Large intestine (tissue), 12 donors: ENCODE measurements around the gene PTTG1IP2. TPM values are rescaled to one million over a fixed set of nuclear protein-coding genes. Genes with fewer than 3 reads are reported as not detected.

Experiments used
- DNase-seq, 2 donors: peaks; one replicate each; pipeline versions ENCODE4 v3.0.0 to v3.0.0-alpha.2; 2013
- H3K27ac ChIP-seq: one replicate; pipeline ENCODE4 v1.5.1; 2013; ENCODE audit warnings: low read length
- H3K27me3 ChIP-seq: 2 replicates; pipeline ENCODE4 v1.6.1; 2013; ENCODE audit warnings: low read length; ENCODE audit not compliant: control insufficient read depth, insufficient read depth
- H3K36me3 ChIP-seq: 2 replicates; pipeline ENCODE4 v1.6.1; 2013; ENCODE audit warnings: low read length; ENCODE audit not compliant: control insufficient read depth, insufficient read depth
- H3K4me1 ChIP-seq: one replicate; pipeline ENCODE4 v1.6.1; 2013; ENCODE audit warnings: low read length; ENCODE audit not compliant: control insufficient read depth, insufficient read depth
- H3K4me3 ChIP-seq: one replicate; pipeline ENCODE4 v1.5.1; 2013; ENCODE audit warnings: low read length
- H3K9me3 ChIP-seq: one replicate; pipeline ENCODE4 v1.6.1; 2013; ENCODE audit warnings: mild to moderate bottlenecking, low read depth, low read length, moderate library complexity; ENCODE audit not compliant: control insufficient read depth
- WGBS: methylation state at CpG from one replicate; pipeline ENCODE4 v1.1.5; 2013; ENCODE audit warnings: low lambda C conversion rate; ENCODE audit not compliant: insufficient coverage; 5-methylcytosine and 5-hydroxymethylcytosine counted together
- long read RNA-seq, 11 donors: transcript quantifications; one replicate each; lab custom pipeline, GENCODE V29; 2026
- polyA plus RNA-seq: library from polyadenylated mRNA; unstranded; fragments of 120-200 nt; gene quantifications from one replicate; pipeline ENCODE4 v1.2.1, GENCODE V29; 2013

PTTG1IP2 gene
- polyA plus RNA-seq = not detected
- long read RNA-seq, donor 1 = 0 reads
- long read RNA-seq, donor 2 = 0 reads
- long read RNA-seq, donor 3 = 0 reads
- long read RNA-seq, donor 4 = 0 reads
- long read RNA-seq, donor 5 = 0 reads
- long read RNA-seq, donor 6 = 0 reads
- long read RNA-seq, donor 7 = 0 reads
- long read RNA-seq, donor 8 = 0 reads
- long read RNA-seq, donor 9 = 0 reads
- long read RNA-seq, donor 10 = 0 reads
- long read RNA-seq, donor 11 = 0 reads

GRCh38 chr7:90469554-90469953 lies at the start of gene PTTG1IP2:
Gene PTTG1IP2 (plus strand): TSS chr7:90469639. CDS start chr7:90469787, 148 bp downstream.
- Histone ChIP-seq H3K27me3 (no peaks in the 10 kb centered on the region), H3K27ac (no peak within 1 kb of the TSS), H3K36me3 (no peaks in the 10 kb centered on the region), H3K4me3 (no peak within 1 kb of the TSS), H3K4me1 (peaks cover 15% of the 10 kb centered on the region), H3K9me3 (no peaks in the 10 kb centered on the region)
- no CpG with 5 or more reads among the region's 4 CpGs for WGBS
- no peak for DNase-seq

- WGBS = no CpG with 5 or more reads among the region's 6 CpGs
- no peak overlapping the region for H3K4me3 ChIP-seq
- no peaks in the 10 kb centered on the region for H3K27me3 ChIP-seq
- H3K27ac ChIP-seq = no peak overlapping the region
- no peaks in the 10 kb centered on the region for H3K9me3 ChIP-seq
- no peak for DNase-seq
- no peaks in the 10 kb centered on the region for H3K36me3 ChIP-seq
- H3K4me1 ChIP-seq = peaks cover 7% of the 10 kb centered on the region
Measured at GRCh38 chr7:90421651-90422050, 47.8 kb upstream of the PTTG1IP2 start.

GRCh38 chr7:90424720-90425119 lies 44.7 kb upstream of the PTTG1IP2 start:
- DNase-seq = no peak
- no peak overlapping the region for H3K27ac ChIP-seq
- H3K9me3 ChIP-seq = no peaks in the 10 kb centered on the region
- no CpG with 5 or more reads among the region's 3 CpGs for WGBS
- no peaks in the 10 kb centered on the region for H3K36me3 ChIP-seq
- H3K4me1 ChIP-seq = no peaks in the 10 kb centered on the region
- no peaks in the 10 kb centered on the region for H3K27me3 ChIP-seq
- H3K4me3 ChIP-seq = no peak overlapping the region

GRCh38 chr7:90425376-90425775 lies 44.1 kb upstream of the PTTG1IP2 start:
- Histone ChIP-seq H3K4me3 (no peak overlapping the region), H3K27ac (no peak overlapping the region), H3K36me3 (no peaks in the 10 kb centered on the region), H3K4me1 (no peaks in the 10 kb centered on the region), H3K9me3 (no peaks in the 10 kb centered on the region), H3K27me3 (no peaks in the 10 kb centered on the region)
- WGBS = no CpG with 5 or more reads among the region's 2 CpGs
- DNase-seq = no peak

- Histone ChIP-seq H3K4me1 (no peaks in the 10 kb centered on the region), H3K27ac (no peak overlapping the region), H3K36me3 (no peaks in the 10 kb centered on the region), H3K27me3 (no peaks in the 10 kb centered on the region), H3K4me3 (no peak overlapping the region), H3K9me3 (peaks cover 15% of the 10 kb centered on the region)
- DNase-seq = no peak
- WGBS = no CpG with 5 or more reads among the region's 6 CpGs
Measured at GRCh38 chr7:90430614-90431460, 38.6 kb upstream of the PTTG1IP2 start.

- H3K36me3 ChIP-seq = no peaks in the 10 kb centered on the region
- H3K9me3 ChIP-seq = peaks cover 15% of the 10 kb centered on the region
- DNase-seq = no peak
- WGBS = no CpG with 5 or more reads among the region's 10 CpGs
- no peaks in the 10 kb centered on the region for H3K4me1 ChIP-seq
- no peaks in the 10 kb centered on the region for H3K27me3 ChIP-seq
- H3K27ac ChIP-seq = no peak overlapping the region
- H3K4me3 ChIP-seq = no peak overlapping the region
Measured at GRCh38 chr7:90432752-90433151, 36.7 kb upstream of the PTTG1IP2 start.

GRCh38 chr7:90433221-90433620 lies 36.2 kb upstream of the PTTG1IP2 start:
- no peak for DNase-seq
- H3K27me3 ChIP-seq = no peaks in the 10 kb centered on the region
- peaks cover 15% of the 10 kb centered on the region for H3K9me3 ChIP-seq
- H3K36me3 ChIP-seq = no peaks in the 10 kb centered on the region
- WGBS = no CpG with 5 or more reads among the region's 3 CpGs
- no peak overlapping the region for H3K4me3 ChIP-seq
- H3K27ac ChIP-seq = no peak overlapping the region
- no peaks in the 10 kb centered on the region for H3K4me1 ChIP-seq

- WGBS = 67% methylated on average over 1 of the region's 2 CpGs
- no peak for DNase-seq
- Histone ChIP-seq H3K27me3 (no peaks in the 10 kb centered on the region), H3K36me3 (no peaks in the 10 kb centered on the region), H3K27ac (no peak overlapping the region), H3K4me3 (no peak overlapping the region), H3K9me3 (no peaks in the 10 kb centered on the region), H3K4me1 (no peaks in the 10 kb centered on the region)
Measured at GRCh38 chr7:90445633-90446032, 23.8 kb upstream of the PTTG1IP2 start.

- Histone ChIP-seq H3K27me3 (no peaks in the 10 kb centered on the region), H3K9me3 (no peaks in the 10 kb centered on the region), H3K4me1 (no peaks in the 10 kb centered on the region), H3K4me3 (no peak overlapping the region), H3K27ac (no peak overlapping the region), H3K36me3 (no peaks in the 10 kb centered on the region)
- 100% methylated on average over 2 of the region's 4 CpGs for WGBS
- no peak for DNase-seq
Measured at GRCh38 chr7:90446137-90446899, 23.1 kb upstream of the PTTG1IP2 start.

- Histone ChIP-seq H3K27me3 (no peaks in the 10 kb centered on the region), H3K4me3 (no peak overlapping the region), H3K27ac (no peak overlapping the region), H3K4me1 (no peaks in the 10 kb centered on the region), H3K9me3 (no peaks in the 10 kb centered on the region), H3K36me3 (no peaks in the 10 kb centered on the region)
- DNase-seq = no peak
Measured at GRCh38 chr7:90453259-90453891, 16.1 kb upstream of the PTTG1IP2 start.
